GM21360 (cell line): ENCODE data around the gene GALNT3.

Experiments
- ATAC-seq: cut with Tn5 transposase; IDR thresholded peaks from one replicate; pipeline ENCODE4 v1.9.1; 2021; ENCODE audit warnings: mild to moderate bottlenecking, moderate library complexity; ENCODE audit not compliant: unreplicated experiment

Gene GALNT3

GRCh38 chr2:165746501-165746900, 47.5 kb downstream of the GALNT3 start:
- no peak for ATAC-seq

- ATAC-seq: no peak
Measured at GRCh38 chr2:165745916-165746315, 48.1 kb downstream of the GALNT3 start.

GRCh38 chr2:165743442-165743841, 50.6 kb downstream of the GALNT3 start:
- peak; percentile 99 for ATAC-seq

GRCh38 chr2:165725421-165725820, 68.6 kb downstream of the GALNT3 start:
- ATAC-seq: no peak

GRCh38 chr2:165720511-165720910, 73.5 kb downstream of the GALNT3 start:
- no peak for ATAC-seq

- no peak for ATAC-seq
Measured at GRCh38 chr2:165718610-165719210, 75.3 kb downstream of the GALNT3 start.

GRCh38 chr2:165716091-165716490, 78.0 kb downstream of the GALNT3 start:
- ATAC-seq: no peak

- ATAC-seq: no peak
Measured at GRCh38 chr2:165706960-165707487, 87.0 kb downstream of the GALNT3 start.

- ATAC-seq: no peak
Measured at GRCh38 chr2:165701147-165701546, 92.9 kb downstream of the GALNT3 start.

- ATAC-seq: no peak
Measured at GRCh38 chr2:165700531-165700930, 93.5 kb downstream of the GALNT3 start.

- no peak for ATAC-seq
Measured at GRCh38 chr2:165699946-165700345, 94.1 kb downstream of the GALNT3 start.

- peak; percentile 92 for ATAC-seq
Measured at GRCh38 chr2:165698444-165698884, 95.6 kb downstream of the GALNT3 start.

GRCh38 chr2:165697748-165698443, 96.2 kb downstream of the GALNT3 start:
- ATAC-seq: no peak
